GM12878 (cell line): Measurements from ENCODE around the gene STEAP3.

Experiments used
- CTCF ChIP-seq, 3 experiments: IDR thresholded peaks in 2 of 3; conservative IDR thresholded peaks in 1 of 3; 2 replicates each; pipeline ENCODE4 v1.5.1; 2011; ENCODE audit warnings: low read depth in 3 of 3, low read length in 3 of 3, mild to moderate bottlenecking in 3 of 3, control low read depth in 2 of 3, moderate library complexity in 2 of 3, inconsistent platforms in 1 of 3, mixed read lengths in 1 of 3; ENCODE audit not compliant: control insufficient read depth in 2 of 3, insufficient read depth in 1 of 3; ENCODE audit errors: extremely low read depth in 1 of 3
- POLR2A ChIP-seq: IDR thresholded peaks from 2 replicates; pipeline ENCODE4 v1.6.1; 2011; ENCODE audit warnings: low read depth, mild to moderate bottlenecking, low read length
- REST ChIP-seq: IDR thresholded peaks from 2 replicates; pipeline ENCODE4 v1.6.1; 2012; ENCODE audit warnings: mild to moderate bottlenecking, low read depth, low read length

GRCh38 chr2:119288576-119288975, 64.9 kb downstream of the STEAP3 start:
- TF ChIP-seq CTCF (IDR thresholded peaks at IDR 0.05 in 2 of 3, conservative IDR thresholded peaks at IDR 0.05 in 1 of 3; ENCODE audit: control insufficient read depth in 2 of 3, extremely low read depth in 1 of 3, insufficient read depth in 1 of 3, low read depth in 3 of 3, low read length in 3 of 3) (no peak), POLR2A (no peak), REST (no peak)
